ENCODE results near the gene KLK8. TPM values are rescaled to one million over a fixed set of nuclear protein-coding genes. Genes with fewer than 3 reads are reported as not detected.

Gene KLK8
- total RNA-seq, 1 experiment from 2014 or later = 2.7 TPM

- H4K91ac ChIP-seq (ENCODE audit: insufficient read length, low read depth, low read length) = no peak overlapping the region
- DNase-seq = no peak
- H3K4me1 ChIP-seq (ENCODE audit: insufficient read depth, low read length) = no peaks in the 10 kb centered on the region; the same call in 1 of the 2 replicates
- H4K20me1 ChIP-seq (ENCODE audit: control insufficient read depth, insufficient read depth, insufficient read length) = no peaks in the 10 kb centered on the region
- no peak overlapping the region for H2BK15ac ChIP-seq (ENCODE audit: low read depth, low read length)
- H4K8ac ChIP-seq (replicated peaks; ENCODE audit: insufficient read length, low read depth, low read length) = no peak overlapping the region
- no peak overlapping the region for H3K4me2 ChIP-seq (ENCODE audit: insufficient read depth, insufficient read length, low read length)
- no peak overlapping the region for H3K14ac ChIP-seq (ENCODE audit: insufficient read depth, low read length)
- H3K4me1 Mint-ChIP-seq = peaks cover 17 to 19% of the 10 kb centered on the region in 2 experiments
- no peak overlapping the region for H3K9ac ChIP-seq (ENCODE audit: extremely low read depth, insufficient read length, low read length)
- H3K9me3 Mint-ChIP-seq = no peaks in the 10 kb centered on the region
- no peak overlapping the region for H2AK5ac ChIP-seq (ENCODE audit: insufficient read length, low read length)
- H3K27ac Mint-ChIP-seq = no peak overlapping the region; a peak in 1 of 7 replicates
- no peak overlapping the region for H3K4me3 Mint-ChIP-seq
- no peak overlapping the region for H3K4ac ChIP-seq (ENCODE audit: low read depth, low read length)
- peaks cover 18% of the 10 kb centered on the region for H3K27me3 Mint-ChIP-seq (ENCODE audit: low read depth)
- H3K56ac ChIP-seq (ENCODE audit: insufficient read length, low read depth, low read length) = no peak overlapping the region
- no peak overlapping the region for H2BK12ac ChIP-seq (ENCODE audit: insufficient read length, low read depth, low read length)
- no peak overlapping the region for H2BK120ac ChIP-seq (ENCODE audit: low read depth, low read length, poor library complexity, severe bottlenecking)
- H2BK20ac ChIP-seq (ENCODE audit: low read depth, low read length, poor library complexity, severe bottlenecking) = no peak overlapping the region
- no peaks in the 10 kb centered on the region for H3K36me3 Mint-ChIP-seq (ENCODE audit: insufficient read depth in 1 of 3, low read depth in 3 of 3)
- WGBS (ENCODE audit: extremely low coverage, insufficient read length, low lambda C conversion rate) = no CpG with 5 or more reads among the region's 9 CpGs
- H3K27ac ChIP-seq (ENCODE audit: insufficient read length, low read depth, low read length) = no peak overlapping the region
- H3K27me3 ChIP-seq (ENCODE audit: insufficient read depth, low read length) = no peaks in the 10 kb centered on the region
- no peaks in the 10 kb centered on the region for H3K79me2 ChIP-seq (ENCODE audit: insufficient read depth, low read length)
- H3T11ph ChIP-seq (ENCODE audit: low read length) = no peak overlapping the region
- H4K5ac ChIP-seq (ENCODE audit: insufficient read length, low read depth, low read length) = no peak overlapping the region
- H3K18ac ChIP-seq (ENCODE audit: insufficient read length, low read depth, low read length) = no peak overlapping the region
- no peaks in the 10 kb centered on the region for H3K9me3 ChIP-seq (ENCODE audit: control insufficient read depth, low read depth, low read length)
- peak; percentile 34; the same call in 2 of the 3 replicates for TF ChIP-seq CTCF (conservative IDR thresholded peaks at IDR 0.05)
- no peaks in the 10 kb centered on the region for H3K79me1 ChIP-seq (ENCODE audit: insufficient read depth, low read depth, low read length, poor library complexity, severe bottlenecking)
- no peaks in the 10 kb centered on the region for H3K23me2 ChIP-seq (ENCODE audit: insufficient read length, low read depth, low read length, poor library complexity, severe bottlenecking)
- no peak overlapping the region for H2AFZ ChIP-seq (ENCODE audit: low read length)
- no peak overlapping the region for H3K23ac ChIP-seq (ENCODE audit: insufficient read length, low read depth, low read length)
- H2BK5ac ChIP-seq (ENCODE audit: insufficient read length, low read length) = no peak overlapping the region
Measured at GRCh38 chr19:51036519-51036918, 35.1 kb upstream of the KLK8 start.
